Left cardiac atrium (tissue), 4 donors: Measurements from ENCODE around the gene DGKD. TPM values are rescaled to one million over a fixed set of nuclear protein-coding genes. Genes with fewer than 3 reads are reported as not detected.

ENCODE experiments used
- ATAC-seq, 2 donors: fragments of 200-7000 bp; cut with Tn5 transposase; one replicate each; pipeline ENCODE4 v1.9.1; 2020; ENCODE audit warnings: mild to moderate bottlenecking in 2 of 2, moderate library complexity in 2 of 2
- DNase-seq: peaks from one replicate; pipeline ENCODE4 v3.0.0-alpha.2; 2020
- intact Hi-C, 2 donors: fragments of 100-400 bp; cut with DNase I; formaldehyde crosslinking; loops; one replicate each; pipeline versions ENCODE4 v1.14.1 to v1.15.1; 2022 to 2023
- total RNA-seq, 2 donors: library from RNA; stranded (reverse); fragmentation: NEBNext Ultra II Directional; extraction: Animal tissue kit (Norgen Biotek cat#: 25700); gene quantifications; one replicate each; pipeline ENCODE4 v1.2.1, GENCODE V29; 2021
- donor health status: DM: no; HTN: yes; CAD: no.
- donor health status: DM: no; HTN: yes; CAD: no; lungs with severe emphysema.
- donor health status: DM: yes; HTN: yes; CAD: no.
- donor health status: Dilated cardiomyopathy.

Gene DGKD
- total RNA-seq, 2 donors from 2014 or later: 31.9 to 64.9 TPM

GRCh38 chr2:233435436-233436190 lies 81.3 kb downstream of the DGKD start:
- intact Hi-C loops: no loop called here
- no peak for ATAC-seq
- no peak for DNase-seq

GRCh38 chr2:233436191-233436581 lies 81.9 kb downstream of the DGKD start:
- ATAC-seq: no peak
- DNase-seq: no peak
- intact Hi-C loops: no loop called here

- ATAC-seq (peak; percentile 51 to 84), DNase-seq (no peak)
- intact Hi-C loops: no loop called here
Observed at GRCh38 chr2:233436691-233437438, 82.6 kb downstream of the DGKD start.

- intact Hi-C loops: no loop called here
Observed at GRCh38 chr2:233437439-233437955, 83.2 kb downstream of the DGKD start.

GRCh38 chr2:233438573-233439147 lies 84.4 kb downstream of the DGKD start:
- intact Hi-C loops: no loop called here
- ATAC-seq (no peak), DNase-seq (no peak)

More at GRCh38 chr2:233437439-233437955, 83.2 kb downstream of the DGKD start:
- no peak for DNase-seq
- peak; percentile 7 to 9 for ATAC-seq

- DNase-seq (peak; percentile 74), ATAC-seq (peak; percentile 18 to 65)
- intact Hi-C loops: no loop called here
Observed at GRCh38 chr2:233439191-233439590, 84.9 kb downstream of the DGKD start.

GRCh38 chr2:233440314-233440713 lies 86.0 kb downstream of the DGKD start:
- DNase-seq (no peak), ATAC-seq (no peak)
- intact Hi-C loops: loop anchor here (5.0 kb wide), 2 partner anchors 38 to 83 kb away; no protein-coding TSS in a partner anchor

- intact Hi-C loops: loop anchor here (5.0 kb wide), 2 partner anchors 38 to 83 kb away; no protein-coding TSS in a partner anchor
- DNase-seq (no peak), ATAC-seq (no peak)
Observed at GRCh38 chr2:233440714-233441113, 86.4 kb downstream of the DGKD start.

- no peak for ATAC-seq
Observed at GRCh38 chr2:233441161-233442027, 87.1 kb downstream of the DGKD start.

GRCh38 chr2:233442028-233442310 lies 87.7 kb downstream of the DGKD start:
- intact Hi-C loops: loop anchor here (5.0 kb wide), 2 partner anchors 40 to 85 kb away; no protein-coding TSS in a partner anchor
- DNase-seq (no peak), ATAC-seq (no peak)

More at GRCh38 chr2:233441161-233442027, 87.1 kb downstream of the DGKD start:
- intact Hi-C loops: loop anchor here (5.0 kb wide), 2 partner anchors 39 to 84 kb away; no protein-coding TSS in a partner anchor
- no peak for DNase-seq

GRCh38 chr2:233443511-233444183 lies 89.4 kb downstream of the DGKD start:
- peak; percentile 26 to 51 for ATAC-seq
- intact Hi-C loops: loop anchor here (5.0 kb wide), 2 partner anchors 41 to 86 kb away; no protein-coding TSS in a partner anchor
- peak; percentile 87 for DNase-seq

- ATAC-seq (no peak), DNase-seq (peak; percentile 16)
- intact Hi-C loops: loop anchor here (5.0 kb wide), 2 partner anchors 42 to 87 kb away; no protein-coding TSS in a partner anchor
Observed at GRCh38 chr2:233444501-233444900, 90.2 kb downstream of the DGKD start.

GRCh38 chr2:233445152-233445830 lies 91.0 kb downstream of the DGKD start:
- peak; percentile 48 to 81 for ATAC-seq
- DNase-seq: peak; percentile 28
- intact Hi-C loops: no loop called here

GRCh38 chr2:233446121-233446520 lies 91.8 kb downstream of the DGKD start:
- peak in 1 of 2 donors; percentile 43 for ATAC-seq
- no peak for DNase-seq
- intact Hi-C loops: no loop called here

- no peak for ATAC-seq
- peak; percentile 14 for DNase-seq
Observed at GRCh38 chr2:233446606-233447305, 92.5 kb downstream of the DGKD start.

GRCh38 chr2:233447506-233448219 lies 93.4 kb downstream of the DGKD start:
- ATAC-seq: no peak
- peak; percentile 18 for DNase-seq
- intact Hi-C loops: no loop called here

More at GRCh38 chr2:233446606-233447305, 92.5 kb downstream of the DGKD start:
- intact Hi-C loops: no loop called here
